Trophoblast cell (in vitro differentiated cells and primary cell): Measurements from ENCODE around the gene CLEC16A.

Source experiments
- DNase-seq, 2 donors: peaks; one replicate each; pipeline ENCODE4 v3.0.0-alpha.2; 2016
- H2AFZ ChIP-seq: 2 replicates; pipeline ENCODE4 v1.6.1; 2013; ENCODE audit warnings: low read length, moderate library complexity, mild to moderate bottlenecking; ENCODE audit not compliant: insufficient read depth, poor library complexity
- H2AK5ac ChIP-seq: 2 replicates; pipeline ENCODE4 v1.6.1; 2013; ENCODE audit warnings: mild to moderate bottlenecking, low read length
- H2BK120ac ChIP-seq: 2 replicates; pipeline ENCODE4 v1.6.1; 2013; ENCODE audit warnings: low read length, mild to moderate bottlenecking, moderate library complexity; ENCODE audit not compliant: insufficient read depth, poor library complexity
- H2BK12ac ChIP-seq: 2 replicates; pipeline ENCODE4 v1.6.1; 2013; ENCODE audit warnings: mild to moderate bottlenecking, low read length, moderate library complexity
- H2BK5ac ChIP-seq: 2 replicates; pipeline ENCODE4 v1.6.1; 2013; ENCODE audit warnings: low read length, low read depth, moderate library complexity, mild to moderate bottlenecking; ENCODE audit not compliant: poor library complexity
- H3K14ac ChIP-seq: 2 replicates; pipeline ENCODE4 v1.6.1; 2013; ENCODE audit warnings: mild to moderate bottlenecking, low read length
- H3K18ac ChIP-seq: 2 replicates; pipeline ENCODE4 v1.6.1; 2013; ENCODE audit warnings: mild to moderate bottlenecking, low read length
- H3K23ac ChIP-seq: 2 replicates; pipeline ENCODE4 v1.6.1; 2013; ENCODE audit warnings: low read length
- H3K27ac ChIP-seq: 2 replicates; pipeline ENCODE4 v1.5.1; 2013; ENCODE audit warnings: low read depth, mild to moderate bottlenecking, inconsistent platforms, low read length, moderate library complexity
- H3K27me3 ChIP-seq: 2 replicates; pipeline ENCODE4 v1.6.1; 2013; ENCODE audit warnings: inconsistent platforms, mild to moderate bottlenecking, low read length, moderate library complexity; ENCODE audit not compliant: insufficient read depth
- H3K36me3 ChIP-seq, 2 experiments: 1 replicate in 1 of 2; 2 replicates in 1 of 2; pipeline ENCODE4 v1.6.1; 2013; ENCODE audit warnings: low read length in 2 of 2, mild to moderate bottlenecking in 2 of 2, moderate library complexity in 1 of 2; ENCODE audit not compliant: insufficient read depth in 2 of 2, control insufficient read depth in 1 of 2
- H3K4ac ChIP-seq: 2 replicates; pipeline ENCODE4 v1.6.1; 2013; ENCODE audit warnings: low read depth, mild to moderate bottlenecking, low read length, moderate library complexity
- H3K4me1 ChIP-seq, 2 experiments: 1 replicate in 1 of 2; 2 replicates in 1 of 2; pipeline ENCODE4 v1.6.1; 2013; ENCODE audit warnings: low read length in 2 of 2, mild to moderate bottlenecking in 2 of 2, moderate library complexity in 1 of 2; ENCODE audit not compliant: insufficient read depth in 2 of 2, control insufficient read depth in 1 of 2
- H3K4me2 ChIP-seq: 2 replicates; pipeline ENCODE4 v1.6.1; 2013; ENCODE audit warnings: inconsistent platforms, mild to moderate bottlenecking, low read length, moderate library complexity
- H3K4me3 ChIP-seq: 2 replicates; pipeline ENCODE4 v1.5.1; 2013; ENCODE audit warnings: mild to moderate bottlenecking, low read depth, low read length, inconsistent platforms
- H3K79me1 ChIP-seq: one replicate; pipeline ENCODE4 v1.6.1; 2013; ENCODE audit warnings: low read length
- H3K79me2 ChIP-seq: 2 replicates; pipeline ENCODE4 v1.6.1; 2013; ENCODE audit warnings: low read length, mild to moderate bottlenecking; ENCODE audit not compliant: control insufficient read depth, insufficient read depth, poor library complexity
- H3K9ac ChIP-seq: 2 replicates; pipeline ENCODE4 v1.6.1; 2013; ENCODE audit warnings: mild to moderate bottlenecking, low read length
- H3K9me3 ChIP-seq: 2 replicates; pipeline ENCODE4 v1.6.1; 2013; ENCODE audit warnings: low read depth, mild to moderate bottlenecking, control low read depth, inconsistent platforms, low read length; ENCODE audit not compliant: insufficient read depth
- H4K12ac ChIP-seq: 2 replicates; pipeline ENCODE4 v1.6.1; 2013; ENCODE audit warnings: low read depth, mild to moderate bottlenecking, low read length, moderate library complexity
- H4K8ac ChIP-seq: 2 replicates; pipeline ENCODE4 v1.6.1; 2013; ENCODE audit warnings: low read depth, mild to moderate bottlenecking, low read length, moderate library complexity
- H4K91ac ChIP-seq: one replicate; pipeline ENCODE4 v1.6.1; 2013; ENCODE audit warnings: low read depth, mild to moderate bottlenecking, low read length, moderate library complexity
- WGBS: extraction: QIAGEN DNeasy Blood & Tissue Kit; methylation state at CpG from one replicate; pipeline ENCODE4 v1.1.7; 2013; ENCODE audit warnings: missing lambda C conversion rate; ENCODE audit not compliant: insufficient read length, insufficient coverage; ENCODE audit errors: extremely low coverage; 5-methylcytosine and 5-hydroxymethylcytosine counted together

The CLEC16A gene

GRCh38 chr16:11030990-11031510 is 86.7 kb downstream of the CLEC16A start:
- Histone ChIP-seq H3K23ac (no peak overlapping the region), H4K8ac (no peak overlapping the region), H2AK5ac (no peak overlapping the region), H2BK12ac (no peak overlapping the region), H3K79me2 (no peaks in the 10 kb centered on the region), H3K4ac (no peak overlapping the region), H3K79me1 (no peaks in the 10 kb centered on the region), H3K9ac (no peak overlapping the region), H2BK120ac (no peak overlapping the region), H3K4me2 (no peak overlapping the region), H3K27ac (no peak overlapping the region), H2AFZ (no peak overlapping the region), H4K91ac (no peak overlapping the region), H3K27me3 (no peaks in the 10 kb centered on the region), H3K18ac (no peak overlapping the region), H3K9me3 (no peaks in the 10 kb centered on the region), H3K14ac (no peak overlapping the region), H3K4me3 (no peak overlapping the region), H3K4me1 (no peaks in the 10 kb centered on the region), H3K36me3 (peaks cover 11 to 12% of the 10 kb centered on the region in 2 experiments), H2BK5ac (no peak overlapping the region), H4K12ac (no peak overlapping the region)
- WGBS, result no CpG with 5 or more reads among the region's 7 CpGs
- no peak for DNase-seq

GRCh38 chr16:11032000-11032921 is 87.9 kb downstream of the CLEC16A start:
- Histone ChIP-seq H4K12ac (no peak overlapping the region), H3K36me3 (peaks cover 10 to 11% of the 10 kb centered on the region in 2 experiments), H3K79me2 (no peaks in the 10 kb centered on the region), H3K27ac (no peak overlapping the region), H3K9me3 (no peaks in the 10 kb centered on the region), H3K23ac (no peak overlapping the region), H3K79me1 (no peaks in the 10 kb centered on the region), H2AK5ac (no peak overlapping the region), H3K4ac (no peak overlapping the region), H3K18ac (no peak overlapping the region), H3K4me1 (no peaks in the 10 kb centered on the region), H3K14ac (no peak overlapping the region), H4K91ac (no peak overlapping the region), H2BK120ac (no peak overlapping the region), H2BK12ac (no peak overlapping the region), H4K8ac (no peak overlapping the region), H3K9ac (no peak overlapping the region), H3K4me3 (no peak overlapping the region), H3K4me2 (no peak overlapping the region), H2AFZ (no peak overlapping the region), H2BK5ac (no peak overlapping the region), H3K27me3 (no peaks in the 10 kb centered on the region)
- no peak for DNase-seq
- no CpG with 5 or more reads among the region's 16 CpGs for WGBS

GRCh38 chr16:11032922-11033291 is 88.5 kb downstream of the CLEC16A start:
- no peak overlapping the region for H3K4ac ChIP-seq
- no peaks in the 10 kb centered on the region for H3K4me1 ChIP-seq
- no peaks in the 10 kb centered on the region for H3K9me3 ChIP-seq
- no peak overlapping the region for H3K18ac ChIP-seq
- H2BK5ac ChIP-seq, result no peak overlapping the region
- no peak overlapping the region for H3K23ac ChIP-seq
- peaks cover 10 to 11% of the 10 kb centered on the region in 2 experiments for H3K36me3 ChIP-seq
- H4K12ac ChIP-seq, result no peak overlapping the region
- no peak overlapping the region for H4K8ac ChIP-seq
- no peak overlapping the region for H4K91ac ChIP-seq
- no peaks in the 10 kb centered on the region for H3K79me2 ChIP-seq
- no peak for DNase-seq
- no peaks in the 10 kb centered on the region for H3K27me3 ChIP-seq
- H3K79me1 ChIP-seq, result no peaks in the 10 kb centered on the region
- H3K27ac ChIP-seq, result no peak overlapping the region
- H2BK12ac ChIP-seq, result no peak overlapping the region
- H3K14ac ChIP-seq, result no peak overlapping the region
- H2AK5ac ChIP-seq, result no peak overlapping the region
- no CpG with 5 or more reads among the region's 7 CpGs for WGBS
- no peak overlapping the region for H2AFZ ChIP-seq
- H3K4me3 ChIP-seq, result no peak overlapping the region
- no peak overlapping the region for H3K4me2 ChIP-seq
- no peak overlapping the region for H3K9ac ChIP-seq
- no peak overlapping the region for H2BK120ac ChIP-seq

GRCh38 chr16:11033629-11034420 is 89.5 kb downstream of the CLEC16A start:
- no peak overlapping the region for H4K91ac ChIP-seq
- H3K4me2 ChIP-seq, result no peak overlapping the region
- H2BK5ac ChIP-seq, result no peak overlapping the region
- H2AK5ac ChIP-seq, result no peak overlapping the region
- H3K23ac ChIP-seq, result no peak overlapping the region
- no peaks in the 10 kb centered on the region for H3K79me2 ChIP-seq
- H3K36me3 ChIP-seq, result peaks cover 10 to 11% of the 10 kb centered on the region in 2 experiments
- WGBS, result 100% methylated on average over 1 of the region's 14 CpGs
- peaks cover 0 to 2% of the 10 kb centered on the region in 2 experiments for H3K4me1 ChIP-seq
- no peaks in the 10 kb centered on the region for H3K9me3 ChIP-seq
- no peak overlapping the region for H3K9ac ChIP-seq
- no peaks in the 10 kb centered on the region for H3K79me1 ChIP-seq
- no peak overlapping the region for H3K4me3 ChIP-seq
- no peak overlapping the region for H3K27ac ChIP-seq
- no peak overlapping the region for H3K4ac ChIP-seq
- no peak overlapping the region for H3K18ac ChIP-seq
- no peak overlapping the region for H2BK120ac ChIP-seq
- no peak overlapping the region for H2BK12ac ChIP-seq
- no peak overlapping the region for H2AFZ ChIP-seq
- no peak overlapping the region for H4K8ac ChIP-seq
- no peak overlapping the region for H3K14ac ChIP-seq
- H3K27me3 ChIP-seq, result no peaks in the 10 kb centered on the region
- no peak for DNase-seq
- no peak overlapping the region for H4K12ac ChIP-seq
